A549 (cell line): ENCODE results near the gene PPA2.

Source experiments
- GATA3 ChIP-seq: IDR thresholded peaks from 2 replicates; pipeline ENCODE4 v1.6.1; 2012; ENCODE audit warnings: borderline replicate concordance
- JUNB ChIP-seq: fragments of >200 bp; sonication (Bioruptor Twin); formaldehyde crosslinking; IDR thresholded peaks from 2 replicates; pipeline ENCODE4 v1.6.1; 2016
- POLR2A ChIP-seq: IDR thresholded peaks from 2 replicates; pipeline ENCODE4 v1.6.1; 2012; ENCODE audit warnings: mild to moderate bottlenecking, low read length
- RCOR1 ChIP-seq: fragments of 150-350 bp; IDR thresholded peaks from 2 replicates; pipeline ENCODE4 v1.6.1; 2014; ENCODE audit warnings: antibody characterized with exemption, low read length, low read depth
- RFX5 ChIP-seq: fragments of 450-650 bp; IDR thresholded peaks from 2 replicates; pipeline ENCODE4 v1.7.1; 2014; ENCODE audit warnings: antibody characterized with exemption, mild to moderate bottlenecking, moderate library complexity
- TF ChIP-seq, protein P1 (sequence below): fragments of >200 bp; sonication (Bioruptor Twin); formaldehyde crosslinking; IDR thresholded peaks from 3 replicates; pipeline ENCODE4 v1.5.1; 2016
- TF ChIP-seq, protein P2 (sequence below): IDR thresholded peaks from 2 replicates; pipeline ENCODE4 v1.6.1; 2012

DNA sequence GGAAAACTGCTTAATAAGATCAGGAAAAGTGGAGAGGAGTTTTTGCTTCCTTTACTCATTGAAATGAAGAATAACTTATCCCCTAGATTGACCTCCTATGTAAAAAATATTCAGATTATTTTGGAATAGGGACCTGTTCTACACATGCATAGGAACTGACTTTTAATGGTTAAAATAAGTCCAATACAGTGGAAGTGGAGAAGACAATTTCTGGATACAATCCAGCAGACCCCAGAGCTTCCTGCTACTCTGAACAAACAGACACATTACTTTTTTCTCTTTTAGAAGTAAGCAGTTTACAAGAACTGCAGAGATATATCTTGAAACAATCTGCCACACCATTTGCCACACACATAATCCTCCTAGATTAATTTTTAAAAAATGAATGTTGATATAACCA, 129.7 kb downstream of the PPA2 start:
- TF ChIP-seq, protein P1, sequence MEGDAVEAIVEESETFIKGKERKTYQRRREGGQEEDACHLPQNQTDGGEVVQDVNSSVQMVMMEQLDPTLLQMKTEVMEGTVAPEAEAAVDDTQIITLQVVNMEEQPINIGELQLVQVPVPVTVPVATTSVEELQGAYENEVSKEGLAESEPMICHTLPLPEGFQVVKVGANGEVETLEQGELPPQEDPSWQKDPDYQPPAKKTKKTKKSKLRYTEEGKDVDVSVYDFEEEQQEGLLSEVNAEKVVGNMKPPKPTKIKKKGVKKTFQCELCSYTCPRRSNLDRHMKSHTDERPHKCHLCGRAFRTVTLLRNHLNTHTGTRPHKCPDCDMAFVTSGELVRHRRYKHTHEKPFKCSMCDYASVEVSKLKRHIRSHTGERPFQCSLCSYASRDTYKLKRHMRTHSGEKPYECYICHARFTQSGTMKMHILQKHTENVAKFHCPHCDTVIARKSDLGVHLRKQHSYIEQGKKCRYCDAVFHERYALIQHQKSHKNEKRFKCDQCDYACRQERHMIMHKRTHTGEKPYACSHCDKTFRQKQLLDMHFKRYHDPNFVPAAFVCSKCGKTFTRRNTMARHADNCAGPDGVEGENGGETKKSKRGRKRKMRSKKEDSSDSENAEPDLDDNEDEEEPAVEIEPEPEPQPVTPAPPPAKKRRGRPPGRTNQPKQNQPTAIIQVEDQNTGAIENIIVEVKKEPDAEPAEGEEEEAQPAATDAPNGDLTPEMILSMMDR, result no peak
- TF ChIP-seq, protein P2, sequence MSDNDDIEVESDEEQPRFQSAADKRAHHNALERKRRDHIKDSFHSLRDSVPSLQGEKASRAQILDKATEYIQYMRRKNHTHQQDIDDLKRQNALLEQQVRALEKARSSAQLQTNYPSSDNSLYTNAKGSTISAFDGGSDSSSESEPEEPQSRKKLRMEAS, result no peak
- TF ChIP-seq RCOR1, result no peak
- no peak for TF ChIP-seq JUNB
- TF ChIP-seq GATA3, result no peak
- TF ChIP-seq RFX5, result no peak
- no peak for TF ChIP-seq POLR2A
